ENCODE measurements around the gene CNDP1. TPM values are rescaled to one million over a fixed set of nuclear protein-coding genes. Genes with fewer than 3 reads are reported as not detected.

Gene CNDP1
- total and polyA plus RNA-seq, 2 experiments from 2014 or later, result not detected

- no peak overlapping the region for H3K27ac ChIP-seq
- no peaks in the 10 kb centered on the region for H3K9me3 ChIP-seq (ENCODE audit: low read depth)
- TF ChIP-seq CTCF (IDR thresholded peaks at IDR 0.05; ENCODE audit: low read depth, low read length), result no peak
- H3K4me3 ChIP-seq, result no peak overlapping the region
- no peaks in the 10 kb centered on the region for H3K36me3 ChIP-seq
- H3K27me3 ChIP-seq, result no peaks in the 10 kb centered on the region
- no peak for DNase-seq (ENCODE audit: low read depth in 1 of 2, low spot score in 1 of 2)
- no peaks in the 10 kb centered on the region for H3K4me1 ChIP-seq (ENCODE audit: low read depth)
Measured at GRCh38 chr18:74525741-74526140, 8.6 kb upstream of the CNDP1 start.

- no peak for DNase-seq (ENCODE audit: low read depth in 1 of 2, low spot score in 1 of 2)
- Histone ChIP-seq H3K27me3 (no peaks in the 10 kb centered on the region), H3K9me3 (ENCODE audit: low read depth) (no peaks in the 10 kb centered on the region), H3K4me3 (no peak overlapping the region), H3K27ac (no peak overlapping the region), H3K4me1 (ENCODE audit: low read depth) (no peaks in the 10 kb centered on the region), H3K36me3 (no peaks in the 10 kb centered on the region)
- no peak for TF ChIP-seq CTCF (IDR thresholded peaks at IDR 0.05; ENCODE audit: low read depth, low read length)
Measured at GRCh38 chr18:74526488-74526887, 7.8 kb upstream of the CNDP1 start.

GRCh38 chr18:74528478-74528877, 5.8 kb upstream of the CNDP1 start:
- Histone ChIP-seq H3K4me1 (ENCODE audit: low read depth) (no peaks in the 10 kb centered on the region), H3K27ac (no peak overlapping the region), H3K36me3 (no peaks in the 10 kb centered on the region), H3K4me3 (no peak overlapping the region), H3K9me3 (ENCODE audit: low read depth) (no peaks in the 10 kb centered on the region), H3K27me3 (no peaks in the 10 kb centered on the region)
- DNase-seq (ENCODE audit: low read depth in 1 of 2, low spot score in 1 of 2), result no peak
- TF ChIP-seq CTCF (IDR thresholded peaks at IDR 0.05; ENCODE audit: low read depth, low read length), result no peak

GRCh38 chr18:74528913-74529312, 5.4 kb upstream of the CNDP1 start:
- Histone ChIP-seq H3K27me3 (no peaks in the 10 kb centered on the region), H3K4me3 (no peak overlapping the region), H3K9me3 (ENCODE audit: low read depth) (no peaks in the 10 kb centered on the region), H3K4me1 (ENCODE audit: low read depth) (no peaks in the 10 kb centered on the region), H3K36me3 (no peaks in the 10 kb centered on the region), H3K27ac (no peak overlapping the region)
- DNase-seq (ENCODE audit: low read depth in 1 of 2, low spot score in 1 of 2), result no peak
- TF ChIP-seq CTCF (IDR thresholded peaks at IDR 0.05; ENCODE audit: low read depth, low read length), result no peak

- H3K27ac ChIP-seq, result no peak overlapping the region
- no peak overlapping the region for H3K4me3 ChIP-seq
- no peaks in the 10 kb centered on the region for H3K9me3 ChIP-seq (ENCODE audit: low read depth)
- no peaks in the 10 kb centered on the region for H3K27me3 ChIP-seq
- no peaks in the 10 kb centered on the region for H3K36me3 ChIP-seq
- no peak for DNase-seq (ENCODE audit: low read depth in 1 of 2, low spot score in 1 of 2)
- TF ChIP-seq CTCF (IDR thresholded peaks at IDR 0.05; ENCODE audit: low read depth, low read length), result no peak
- H3K4me1 ChIP-seq (ENCODE audit: low read depth), result no peaks in the 10 kb centered on the region
Measured at GRCh38 chr18:74529378-74529777, 4.9 kb upstream of the CNDP1 start.

Data from cardiac muscle cell (in vitro differentiated cells and primary cell).